ENCODE results near the gene GTF2IRD1.
"Not testable (repeated sequence)": the region's sequence is repeated elsewhere in the genome, so short reads cannot be mapped to it uniquely, and the experiment has no call there.

The GTF2IRD1 gene

DNA sequence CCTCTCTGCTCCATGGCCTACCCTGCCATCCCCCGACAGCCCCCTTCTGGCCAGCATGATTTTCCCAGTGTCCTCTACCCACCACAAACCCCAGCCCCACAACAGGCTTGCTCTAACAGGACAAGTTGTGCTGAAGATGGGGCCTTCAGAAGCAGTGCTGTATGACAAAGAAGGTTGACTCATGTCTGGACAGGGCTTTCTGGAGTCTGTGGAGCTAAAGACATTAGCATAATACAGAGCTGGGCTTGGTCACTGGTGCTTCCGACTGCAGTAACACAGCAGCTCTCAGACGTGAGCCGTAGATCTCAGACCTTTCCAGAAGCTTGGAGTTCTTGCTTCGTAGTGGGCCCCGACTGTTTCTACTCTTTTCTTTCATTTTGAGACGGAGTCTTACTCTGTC is 100.5 kb downstream of the GTF2IRD1 start:
- no peak for FAIRE-seq
- no peak for DNase-seq (ENCODE audit: insufficient read length, low spot score)

DNA sequence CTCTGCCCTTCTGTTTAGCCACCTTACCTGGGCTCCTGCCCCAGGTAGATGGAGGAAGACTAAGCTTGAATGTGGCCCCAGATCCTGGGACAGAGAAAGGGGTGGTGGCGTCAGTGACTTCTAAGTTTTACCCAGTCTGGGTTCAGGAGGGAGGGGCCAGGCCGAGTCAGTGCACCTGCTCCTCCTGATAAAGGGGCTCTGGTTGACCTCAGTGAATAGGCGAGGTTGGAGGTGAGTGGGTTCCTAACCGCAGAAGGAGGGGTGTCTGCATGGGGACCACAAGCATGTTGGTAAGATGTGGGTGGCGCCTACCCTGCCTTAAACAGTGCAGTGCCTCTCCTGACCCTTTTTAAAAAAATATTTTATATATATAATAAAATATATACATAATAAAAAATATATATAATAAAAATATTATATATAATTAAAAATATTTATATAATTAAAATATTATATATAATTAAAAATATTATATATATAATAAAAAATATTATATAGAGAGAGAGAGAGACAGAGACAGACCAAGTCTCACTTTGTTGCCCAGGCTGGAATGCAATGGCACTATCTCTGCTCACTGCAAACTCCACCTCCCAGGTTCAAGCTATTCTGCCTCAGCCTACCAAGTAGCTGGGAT is 106.5 kb downstream of the GTF2IRD1 start:
- TF ChIP-seq SPI1 (IDR thresholded peaks at IDR 0.05; ENCODE audit: low read depth, low read length): no peak
- TF ChIP-seq POLR2AphosphoS5 (IDR thresholded peaks at IDR 0.05; ENCODE audit: low read depth, low read length): no peak
- TF ChIP-seq PAX5 (IDR thresholded peaks at IDR 0.05; ENCODE audit: insufficient read depth, low read length, severe bottlenecking): no peak
- TF ChIP-seq POU2F2 (IDR thresholded peaks at IDR 0.05; ENCODE audit: low read depth, low read length): no peak
- no peak for TF ChIP-seq POLR2A (IDR thresholded peaks at IDR 0.05; ENCODE audit: low read depth, low read length)
- TF ChIP-seq TAF1 (IDR thresholded peaks at IDR 0.05; ENCODE audit: low read depth, low read length): no peak
- FAIRE-seq: no peak
- no peak for DNase-seq (ENCODE audit: insufficient read length, low spot score)

More for the DNA sequence above, 100.5 kb downstream of the GTF2IRD1 start:
- TF ChIP-seq POLR2A (IDR thresholded peaks at IDR 0.05; ENCODE audit: low read depth, low read length): no peak

GRCh38 chr7:74561898-74562613 is 108.3 kb downstream of the GTF2IRD1 start:
- no peak for TF ChIP-seq TAF1 (IDR thresholded peaks at IDR 0.05; ENCODE audit: low read depth, low read length)
- no peak for TF ChIP-seq POU2F2 (IDR thresholded peaks at IDR 0.05; ENCODE audit: low read depth, low read length)
- no peak for TF ChIP-seq SPI1 (IDR thresholded peaks at IDR 0.05; ENCODE audit: low read depth, low read length)
- no peak for TF ChIP-seq POLR2AphosphoS5 (IDR thresholded peaks at IDR 0.05; ENCODE audit: low read depth, low read length)
- TF ChIP-seq PAX5 (IDR thresholded peaks at IDR 0.05; ENCODE audit: insufficient read depth, low read length, severe bottlenecking): no peak
- no peak for TF ChIP-seq POLR2A (IDR thresholded peaks at IDR 0.05; ENCODE audit: low read depth, low read length)
- DNase-seq (ENCODE audit: insufficient read length, low spot score) (no peak), FAIRE-seq (no peak)

- not testable (repeated sequence) for FAIRE-seq; DNase-seq (ENCODE audit: insufficient read length, low spot score)
Observed at GRCh38 chr7:74563639-74564038, 109.9 kb downstream of the GTF2IRD1 start.

GRCh38 chr7:74567318-74567668 is 113.6 kb downstream of the GTF2IRD1 start:
- TF ChIP-seq SPI1 (IDR thresholded peaks at IDR 0.05; ENCODE audit: low read depth, low read length) (no peak), TAF1 (IDR thresholded peaks at IDR 0.05; ENCODE audit: low read depth, low read length) (no peak), POLR2A (IDR thresholded peaks at IDR 0.05; ENCODE audit: low read depth, low read length) (no peak), POU2F2 (IDR thresholded peaks at IDR 0.05; ENCODE audit: low read depth, low read length) (no peak), PAX5 (IDR thresholded peaks at IDR 0.05; ENCODE audit: insufficient read depth, low read length, severe bottlenecking) (no peak), POLR2AphosphoS5 (IDR thresholded peaks at IDR 0.05; ENCODE audit: low read depth, low read length) (no peak)
- FAIRE-seq: no peak
- DNase-seq (ENCODE audit: insufficient read length, low spot score): no peak

DNA sequence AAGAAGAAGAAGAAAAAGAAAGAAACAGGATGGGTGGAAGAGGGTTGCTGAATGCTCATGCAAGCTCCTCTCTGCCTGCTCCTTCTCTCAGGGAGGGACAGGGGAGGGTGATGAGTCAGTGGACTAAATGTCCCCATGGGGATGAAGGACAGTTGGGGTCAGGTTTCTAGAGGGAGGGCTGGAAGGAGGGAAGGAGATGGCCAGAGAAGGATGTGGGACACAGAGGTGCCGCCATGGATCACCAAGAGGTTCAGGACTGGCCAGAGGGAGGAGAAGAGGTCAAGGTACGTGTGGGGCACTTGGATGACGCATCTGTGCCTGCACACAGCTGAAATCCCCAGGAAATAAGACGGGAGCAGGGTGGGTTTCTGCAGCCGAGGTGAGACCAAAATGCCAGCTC is 115.0 kb downstream of the GTF2IRD1 start:
- DNase-seq (ENCODE audit: insufficient read length, low spot score) (no peak), FAIRE-seq (no peak)
- TF ChIP-seq POU2F2 (IDR thresholded peaks at IDR 0.05; ENCODE audit: low read depth, low read length) (no peak), SPI1 (IDR thresholded peaks at IDR 0.05; ENCODE audit: low read depth, low read length) (no peak), PAX5 (IDR thresholded peaks at IDR 0.05; ENCODE audit: insufficient read depth, low read length, severe bottlenecking) (no peak), POLR2A (IDR thresholded peaks at IDR 0.05; ENCODE audit: low read depth, low read length) (no peak), TAF1 (IDR thresholded peaks at IDR 0.05; ENCODE audit: low read depth, low read length) (no peak), POLR2AphosphoS5 (IDR thresholded peaks at IDR 0.05; ENCODE audit: low read depth, low read length) (no peak)

- TF ChIP-seq TAF1 (IDR thresholded peaks at IDR 0.05; ENCODE audit: low read depth, low read length) (no peak), SPI1 (IDR thresholded peaks at IDR 0.05; ENCODE audit: low read depth, low read length) (no peak), POLR2A (IDR thresholded peaks at IDR 0.05; ENCODE audit: low read depth, low read length) (no peak), PAX5 (IDR thresholded peaks at IDR 0.05; ENCODE audit: insufficient read depth, low read length, severe bottlenecking) (no peak), POU2F2 (IDR thresholded peaks at IDR 0.05; ENCODE audit: low read depth, low read length) (no peak), POLR2AphosphoS5 (IDR thresholded peaks at IDR 0.05; ENCODE audit: low read depth, low read length) (no peak)
- FAIRE-seq (no peak), DNase-seq (ENCODE audit: insufficient read length, low spot score) (no peak)
Observed at GRCh38 chr7:74569501-74570075, 115.9 kb downstream of the GTF2IRD1 start.

- DNase-seq (ENCODE audit: insufficient read length, low spot score) (no peak), FAIRE-seq (no peak)
- TF ChIP-seq POU2F2 (IDR thresholded peaks at IDR 0.05; ENCODE audit: low read depth, low read length) (no peak), SPI1 (IDR thresholded peaks at IDR 0.05; ENCODE audit: low read depth, low read length) (no peak), POLR2A (IDR thresholded peaks at IDR 0.05; ENCODE audit: low read depth, low read length) (no peak), PAX5 (IDR thresholded peaks at IDR 0.05; ENCODE audit: insufficient read depth, low read length, severe bottlenecking) (no peak), TAF1 (IDR thresholded peaks at IDR 0.05; ENCODE audit: low read depth, low read length) (no peak), POLR2AphosphoS5 (IDR thresholded peaks at IDR 0.05; ENCODE audit: low read depth, low read length) (no peak)
Observed at GRCh38 chr7:74570533-74571156, 116.9 kb downstream of the GTF2IRD1 start.

GRCh38 chr7:74572301-74572979 is 118.7 kb downstream of the GTF2IRD1 start:
- DNase-seq (ENCODE audit: insufficient read length, low spot score) (no peak), FAIRE-seq (no peak)
- TF ChIP-seq POU2F2 (IDR thresholded peaks at IDR 0.05; ENCODE audit: low read depth, low read length): no peak
- TF ChIP-seq PAX5 (IDR thresholded peaks at IDR 0.05; ENCODE audit: insufficient read depth, low read length, severe bottlenecking): no peak
- TF ChIP-seq TAF1 (IDR thresholded peaks at IDR 0.05; ENCODE audit: low read depth, low read length): no peak
- TF ChIP-seq POLR2AphosphoS5 (IDR thresholded peaks at IDR 0.05; ENCODE audit: low read depth, low read length): no peak
- no peak for TF ChIP-seq SPI1 (IDR thresholded peaks at IDR 0.05; ENCODE audit: low read depth, low read length)
- TF ChIP-seq POLR2A (IDR thresholded peaks at IDR 0.05; ENCODE audit: low read depth, low read length): no peak

Data from GM12891 (cell line).